Subcutaneous abdominal adipose tissue (tissue), 5 donors: ENCODE measurements around the gene SORCS2.

ENCODE experiments used
- H3K27ac ChIP-seq: one replicate; pipeline ENCODE4 v1.7.0; 2013; ENCODE audit warnings: low read depth, mild to moderate bottlenecking, inconsistent platforms, low read length, moderate library complexity
- H3K27me3 ChIP-seq, 5 donors: one replicate each; pipeline ENCODE4 v1.7.0; 2013; ENCODE audit warnings: low read length in 5 of 5, inconsistent platforms in 1 of 5; ENCODE audit not compliant: control insufficient read depth in 5 of 5, insufficient read depth in 4 of 5
- H3K36me3 ChIP-seq, 5 donors: one replicate each; pipeline ENCODE4 v1.7.0; 2013; ENCODE audit warnings: low read length in 5 of 5; ENCODE audit not compliant: control insufficient read depth in 5 of 5, insufficient read depth in 5 of 5
- H3K4me1 ChIP-seq, 5 donors: one replicate each; pipeline ENCODE4 v1.7.0; 2013; ENCODE audit warnings: low read length in 5 of 5, mild to moderate bottlenecking in 3 of 5, moderate library complexity in 1 of 5; ENCODE audit not compliant: control insufficient read depth in 5 of 5, insufficient read depth in 5 of 5
- H3K4me3 ChIP-seq, 5 donors: one replicate each; pipeline ENCODE4 v1.7.0; 2013; ENCODE audit warnings: low read length in 5 of 5, low read depth in 1 of 5
- H3K9ac ChIP-seq, 5 donors: one replicate each; pipeline ENCODE4 v1.7.0; 2013; ENCODE audit warnings: low read length in 5 of 5, mild to moderate bottlenecking in 4 of 5, moderate library complexity in 3 of 5
- H3K9me3 ChIP-seq, 5 donors: one replicate each; pipeline ENCODE4 v1.7.0; 2013; ENCODE audit warnings: low read length in 5 of 5; ENCODE audit not compliant: control insufficient read depth in 5 of 5
- donor health status: healthy.
- donor health status: healthy.
- donor health status: healthy.
- donor health status: healthy.
- donor health status: healthy.

Gene SORCS2

GRCh38 chr4:7608046-7608445, 415.7 kb downstream of the SORCS2 start:
- H3K9ac ChIP-seq: no peak overlapping the region

GRCh38 chr4:7609316-7609715, 417.0 kb downstream of the SORCS2 start:
- H3K27ac ChIP-seq: no peak overlapping the region
- no peaks in the 10 kb centered on the region for H3K36me3 ChIP-seq
- no peak overlapping the region for H3K4me3 ChIP-seq
- H3K9ac ChIP-seq: no peak overlapping the region
- peaks cover 0 to 13% (median 4%) of the 10 kb centered on the region in 5 donors for H3K27me3 ChIP-seq
- H3K4me1 ChIP-seq: no peaks in the 10 kb centered on the region
- H3K9me3 ChIP-seq: peaks cover 0 to 12% (median 7%) of the 10 kb centered on the region in 5 donors

More at GRCh38 chr4:7608046-7608445, 415.7 kb downstream of the SORCS2 start:
- H3K27me3 ChIP-seq: peaks cover 0 to 13% (median 4%) of the 10 kb centered on the region in 5 donors
- H3K36me3 ChIP-seq: no peaks in the 10 kb centered on the region
- H3K4me1 ChIP-seq: no peaks in the 10 kb centered on the region
- H3K27ac ChIP-seq: no peak overlapping the region
- H3K4me3 ChIP-seq: no peak overlapping the region
- peaks cover 0 to 8% (median 4%) of the 10 kb centered on the region in 5 donors for H3K9me3 ChIP-seq

DNA sequence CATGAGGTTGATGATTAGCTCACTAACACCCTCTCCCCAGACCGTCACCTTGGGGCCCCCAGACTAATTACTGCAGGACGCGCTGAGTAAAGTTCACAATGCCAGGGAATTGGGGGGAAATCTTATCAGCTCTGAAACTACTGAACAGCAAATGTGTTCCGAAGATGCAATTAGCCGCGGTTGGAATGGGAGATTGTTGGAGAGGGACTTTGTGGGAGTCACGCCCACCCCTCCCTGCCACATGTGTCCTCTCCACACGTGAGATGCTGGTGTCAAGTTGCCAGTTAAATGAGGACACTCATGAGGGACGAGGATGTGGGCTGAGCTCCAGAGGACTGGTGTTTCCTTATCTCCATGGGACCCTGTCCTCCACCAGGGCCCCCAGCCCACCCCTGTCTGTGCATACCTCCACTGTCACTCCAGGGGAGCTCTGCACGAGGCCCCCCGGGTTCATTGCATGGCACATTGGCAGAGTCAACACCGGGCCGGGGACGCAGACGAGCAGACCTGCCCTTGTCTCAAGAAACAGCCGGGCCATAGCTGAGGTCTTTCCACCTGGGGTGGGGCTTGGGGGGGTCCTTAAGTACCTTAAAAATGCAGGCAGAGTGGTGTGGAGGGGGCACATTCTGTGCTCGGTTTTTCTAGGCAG, 417.8 kb downstream of the SORCS2 start:
- no peaks in the 10 kb centered on the region for H3K36me3 ChIP-seq
- no peaks in the 10 kb centered on the region for H3K4me1 ChIP-seq

GRCh38 chr4:7610841-7611240, 418.5 kb downstream of the SORCS2 start:
- Histone ChIP-seq H3K9me3 (peaks cover 0 to 8% (median 2%) of the 10 kb centered on the region in 5 donors), H3K27me3 (peaks cover 0 to 13% (median 3%) of the 10 kb centered on the region in 5 donors), H3K27ac (no peak overlapping the region), H3K4me3 (no peak overlapping the region), H3K4me1 (no peaks in the 10 kb centered on the region), H3K36me3 (no peaks in the 10 kb centered on the region), H3K9ac (no peak overlapping the region)

More for the DNA sequence above, 417.8 kb downstream of the SORCS2 start:
- Histone ChIP-seq H3K9ac (no peak overlapping the region), H3K9me3 (peaks cover 0 to 8% (median 2%) of the 10 kb centered on the region in 5 donors), H3K27ac (no peak overlapping the region), H3K27me3 (peaks cover 0 to 13% (median 4%) of the 10 kb centered on the region in 5 donors), H3K4me3 (no peak overlapping the region)

GRCh38 chr4:7612311-7612897, 420.1 kb downstream of the SORCS2 start:
- H3K4me3 ChIP-seq: no peak overlapping the region
- H3K36me3 ChIP-seq: no peaks in the 10 kb centered on the region
- H3K27ac ChIP-seq: no peak overlapping the region
- no peaks in the 10 kb centered on the region for H3K4me1 ChIP-seq
- H3K9me3 ChIP-seq: peaks cover 0 to 8% (median 2%) of the 10 kb centered on the region in 5 donors
- peaks cover 0 to 12% (median 3%) of the 10 kb centered on the region in 5 donors for H3K27me3 ChIP-seq
- H3K9ac ChIP-seq: no peak overlapping the region

DNA sequence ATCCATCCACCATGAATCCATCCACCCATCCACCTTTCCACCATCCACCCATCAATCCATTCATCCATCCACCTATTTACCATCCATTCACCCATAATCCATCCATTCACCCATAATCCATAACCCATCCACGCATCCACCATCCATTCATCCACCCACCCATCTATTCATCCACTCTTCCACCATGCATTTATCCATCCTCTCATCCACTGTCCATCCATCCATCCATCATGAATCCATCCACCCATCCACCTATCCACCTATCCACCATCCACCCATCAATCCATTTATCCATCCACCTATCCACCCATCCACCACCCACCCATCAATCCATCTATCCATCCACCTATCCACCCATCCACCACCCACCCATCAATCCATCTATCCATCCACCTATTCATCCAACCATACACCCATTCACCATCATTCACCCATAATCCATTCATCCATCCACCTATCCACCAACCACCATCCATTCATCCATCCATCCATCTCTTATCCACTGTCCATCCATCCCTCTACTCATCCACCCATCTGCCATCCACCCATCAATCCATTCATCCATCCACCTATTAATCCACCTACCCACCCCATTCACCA, 422.1 kb downstream of the SORCS2 start:
- no peaks in the 10 kb centered on the region for H3K4me1 ChIP-seq
- peaks cover 0 to 8% (median 2%) of the 10 kb centered on the region in 5 donors for H3K9me3 ChIP-seq
- H3K27me3 ChIP-seq: peaks cover 0 to 9% (median 4%) of the 10 kb centered on the region in 5 donors
- no peak overlapping the region for H3K27ac ChIP-seq
- H3K9ac ChIP-seq: no peak overlapping the region
- no peak overlapping the region for H3K4me3 ChIP-seq
- H3K36me3 ChIP-seq: no peaks in the 10 kb centered on the region

- H3K27me3 ChIP-seq: peaks cover 0 to 11% (median 7%) of the 10 kb centered on the region in 5 donors
Observed at GRCh38 chr4:7616193-7616592, 423.9 kb downstream of the SORCS2 start.

DNA sequence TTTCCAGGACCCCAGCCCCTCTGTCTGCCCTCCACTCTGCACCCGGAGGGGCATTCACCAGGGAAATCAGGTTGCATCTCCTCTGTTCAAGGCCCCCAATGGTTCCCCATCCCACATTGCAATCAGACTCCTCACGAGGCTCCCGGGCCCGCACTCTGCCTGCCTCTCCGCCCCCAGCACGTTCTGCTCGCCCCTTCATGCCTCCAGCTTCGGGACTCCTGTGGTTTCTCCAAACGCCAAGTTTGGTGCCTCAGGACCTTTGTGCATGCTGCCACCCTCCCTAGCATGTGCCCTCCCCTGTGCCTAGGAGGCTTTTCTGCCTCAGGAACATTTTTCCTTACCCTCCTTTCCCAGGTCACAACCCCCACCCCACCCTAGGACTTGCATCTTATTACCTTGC, 426.0 kb downstream of the SORCS2 start:
- Histone ChIP-seq H3K27ac (no peak overlapping the region), H3K4me3 (no peak overlapping the region), H3K9ac (no peak overlapping the region), H3K4me1 (no peaks in the 10 kb centered on the region), H3K27me3 (peaks cover 0 to 23% (median 11%) of the 10 kb centered on the region in 5 donors), H3K9me3 (peaks cover 0 to 8% (median 2%) of the 10 kb centered on the region in 5 donors), H3K36me3 (no peaks in the 10 kb centered on the region)

More at GRCh38 chr4:7616193-7616592, 423.9 kb downstream of the SORCS2 start:
- H3K4me3 ChIP-seq: no peak overlapping the region
- no peak overlapping the region for H3K9ac ChIP-seq
- H3K27ac ChIP-seq: no peak overlapping the region
- peaks cover 0 to 8% (median 2%) of the 10 kb centered on the region in 5 donors for H3K9me3 ChIP-seq
- no peaks in the 10 kb centered on the region for H3K36me3 ChIP-seq
- H3K4me1 ChIP-seq: no peaks in the 10 kb centered on the region

DNA sequence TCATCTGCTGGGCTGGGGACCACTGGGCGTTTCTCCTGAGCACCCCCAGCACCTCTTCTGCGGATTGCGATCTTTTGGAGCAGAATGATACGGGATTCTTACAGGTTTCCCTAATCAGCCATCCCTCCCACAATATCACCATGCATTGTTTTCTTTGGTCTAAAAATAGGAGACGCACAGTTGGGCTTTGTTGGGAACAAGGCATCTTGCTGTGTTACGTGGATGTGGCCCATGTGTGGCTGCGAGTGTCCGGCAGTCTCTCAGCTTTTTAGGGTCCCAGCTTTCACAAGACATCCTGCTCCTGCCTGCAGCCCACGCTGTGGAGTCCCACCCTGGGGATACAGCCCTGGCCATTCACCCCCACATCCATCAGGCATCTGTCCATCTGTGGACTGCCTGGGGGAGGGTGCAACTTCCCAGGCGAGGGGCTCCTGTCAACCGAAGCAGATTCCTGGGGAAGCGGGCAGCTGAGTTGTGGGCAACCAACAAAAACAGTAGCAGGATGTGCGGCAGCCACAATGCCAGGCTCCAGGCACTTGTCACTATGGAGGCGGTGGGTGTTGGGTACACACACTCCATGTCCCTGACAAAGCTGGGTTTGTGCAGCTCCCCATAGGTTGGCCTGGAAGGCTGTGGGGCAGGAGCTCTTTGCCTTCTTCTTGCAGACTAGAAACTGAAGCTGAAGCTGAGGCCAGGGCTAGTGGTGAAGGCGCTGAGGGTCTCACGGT, 427.9 kb downstream of the SORCS2 start:
- Histone ChIP-seq H3K27ac (no peak overlapping the region), H3K4me3 (no peak overlapping the region), H3K27me3 (peaks cover 0 to 26% (median 12%) of the 10 kb centered on the region in 5 donors), H3K9ac (no peak overlapping the region), H3K36me3 (no peaks in the 10 kb centered on the region), H3K9me3 (no peaks in the 10 kb centered on the region), H3K4me1 (no peaks in the 10 kb centered on the region)
